GM12874 (cell line): Measurements from ENCODE around the gene BRAF.

ENCODE experiments used
- TF ChIP-seq, protein P1 (sequence below): IDR thresholded peaks from 2 replicates; pipeline ENCODE4 v1.5.1; 2011; ENCODE audit warnings: low read depth, mild to moderate bottlenecking, control low read depth, low read length, moderate library complexity; ENCODE audit not compliant: insufficient read depth

The BRAF gene

GRCh38 chr7:140923358-140924006, 1.2 kb downstream of the BRAF start:
- TF ChIP-seq, protein P1, sequence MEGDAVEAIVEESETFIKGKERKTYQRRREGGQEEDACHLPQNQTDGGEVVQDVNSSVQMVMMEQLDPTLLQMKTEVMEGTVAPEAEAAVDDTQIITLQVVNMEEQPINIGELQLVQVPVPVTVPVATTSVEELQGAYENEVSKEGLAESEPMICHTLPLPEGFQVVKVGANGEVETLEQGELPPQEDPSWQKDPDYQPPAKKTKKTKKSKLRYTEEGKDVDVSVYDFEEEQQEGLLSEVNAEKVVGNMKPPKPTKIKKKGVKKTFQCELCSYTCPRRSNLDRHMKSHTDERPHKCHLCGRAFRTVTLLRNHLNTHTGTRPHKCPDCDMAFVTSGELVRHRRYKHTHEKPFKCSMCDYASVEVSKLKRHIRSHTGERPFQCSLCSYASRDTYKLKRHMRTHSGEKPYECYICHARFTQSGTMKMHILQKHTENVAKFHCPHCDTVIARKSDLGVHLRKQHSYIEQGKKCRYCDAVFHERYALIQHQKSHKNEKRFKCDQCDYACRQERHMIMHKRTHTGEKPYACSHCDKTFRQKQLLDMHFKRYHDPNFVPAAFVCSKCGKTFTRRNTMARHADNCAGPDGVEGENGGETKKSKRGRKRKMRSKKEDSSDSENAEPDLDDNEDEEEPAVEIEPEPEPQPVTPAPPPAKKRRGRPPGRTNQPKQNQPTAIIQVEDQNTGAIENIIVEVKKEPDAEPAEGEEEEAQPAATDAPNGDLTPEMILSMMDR: no peak

DNA sequence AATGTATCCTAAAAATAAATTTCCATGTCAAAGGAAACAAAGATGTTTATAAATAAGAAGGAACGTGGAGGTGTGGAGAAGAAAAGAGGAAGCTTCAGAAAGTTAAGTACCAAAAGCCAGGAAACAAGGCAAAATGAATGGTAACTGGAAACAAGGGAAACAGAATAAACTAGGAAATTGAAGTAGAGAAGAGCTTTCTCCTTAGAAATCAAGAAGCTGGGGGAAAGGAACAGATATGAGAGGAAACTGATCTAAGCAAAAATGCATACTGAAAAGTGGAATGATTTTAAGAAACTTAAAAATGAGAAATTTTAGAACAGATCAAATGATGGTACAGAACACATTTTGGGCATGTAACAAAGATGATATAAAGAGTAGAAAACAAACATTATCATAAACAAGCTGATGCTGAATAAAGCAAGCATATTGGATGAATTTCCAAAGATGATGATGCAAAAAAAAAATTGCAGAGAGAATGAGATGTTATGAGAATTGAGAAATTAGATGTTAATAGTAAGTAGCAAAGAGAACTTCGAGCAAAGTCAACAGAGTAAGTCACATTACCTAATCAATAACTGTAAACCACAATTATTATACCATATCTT, 1.9 kb downstream of the BRAF start:
- TF ChIP-seq, protein P1: no peak

DNA sequence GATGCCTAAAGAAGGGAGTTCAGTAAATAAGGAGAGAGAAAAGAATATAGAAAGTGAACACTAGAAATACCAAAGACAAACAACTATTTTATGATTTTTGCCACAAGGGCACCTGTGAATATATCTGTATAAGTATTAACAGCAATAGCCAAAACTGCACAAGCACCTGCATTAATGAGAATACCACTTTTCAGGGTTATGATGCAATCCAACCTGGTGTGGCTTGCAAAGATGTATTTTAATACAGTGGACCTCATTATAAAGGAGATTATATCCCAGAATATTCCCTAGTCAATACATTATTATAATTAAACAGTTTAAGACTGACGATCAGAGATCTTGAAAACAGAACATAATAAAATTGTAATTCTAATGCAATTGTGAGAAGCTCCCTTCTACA, 4.0 kb downstream of the BRAF start:
- TF ChIP-seq, protein P1: no peak

GRCh38 chr7:140918236-140918635, 6.5 kb downstream of the BRAF start:
- TF ChIP-seq, protein P1: no peak

DNA sequence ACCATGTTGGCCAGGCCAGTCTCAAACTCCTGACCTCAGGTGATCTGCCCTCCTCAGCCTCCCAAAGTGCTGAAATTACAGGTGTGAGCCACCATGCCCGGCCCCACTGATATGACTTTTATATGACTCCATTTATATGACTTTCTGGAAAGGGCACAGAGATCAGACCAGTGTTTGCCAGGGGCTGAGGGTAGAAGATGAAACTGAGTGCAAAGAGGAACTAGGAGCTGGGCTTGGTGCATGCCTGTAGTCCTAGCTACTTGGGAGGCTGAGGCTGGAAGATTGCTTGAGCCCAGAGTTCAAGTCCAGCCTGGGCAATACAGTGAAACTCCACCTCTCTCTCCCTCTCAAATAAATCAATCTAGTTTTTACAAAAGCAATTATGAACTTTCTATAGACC, 7.5 kb downstream of the BRAF start:
- TF ChIP-seq, protein P1: no peak

- TF ChIP-seq, protein P1: no peak
These were observed 8.7 kb downstream of the BRAF start for GRCh38 chr7:140915935-140916555.

- TF ChIP-seq, protein P1: no peak
These were observed 10.6 kb downstream of the BRAF start for GRCh38 chr7:140914083-140914482.
